HuH-7 (cell line): ENCODE results near the gene ITGAV.

Experiments used
- DNase-seq: peaks from one replicate; pipeline ENCODE4 v3.0.0; 2011; ENCODE audit warnings: low spot score

The ITGAV gene

DNA sequence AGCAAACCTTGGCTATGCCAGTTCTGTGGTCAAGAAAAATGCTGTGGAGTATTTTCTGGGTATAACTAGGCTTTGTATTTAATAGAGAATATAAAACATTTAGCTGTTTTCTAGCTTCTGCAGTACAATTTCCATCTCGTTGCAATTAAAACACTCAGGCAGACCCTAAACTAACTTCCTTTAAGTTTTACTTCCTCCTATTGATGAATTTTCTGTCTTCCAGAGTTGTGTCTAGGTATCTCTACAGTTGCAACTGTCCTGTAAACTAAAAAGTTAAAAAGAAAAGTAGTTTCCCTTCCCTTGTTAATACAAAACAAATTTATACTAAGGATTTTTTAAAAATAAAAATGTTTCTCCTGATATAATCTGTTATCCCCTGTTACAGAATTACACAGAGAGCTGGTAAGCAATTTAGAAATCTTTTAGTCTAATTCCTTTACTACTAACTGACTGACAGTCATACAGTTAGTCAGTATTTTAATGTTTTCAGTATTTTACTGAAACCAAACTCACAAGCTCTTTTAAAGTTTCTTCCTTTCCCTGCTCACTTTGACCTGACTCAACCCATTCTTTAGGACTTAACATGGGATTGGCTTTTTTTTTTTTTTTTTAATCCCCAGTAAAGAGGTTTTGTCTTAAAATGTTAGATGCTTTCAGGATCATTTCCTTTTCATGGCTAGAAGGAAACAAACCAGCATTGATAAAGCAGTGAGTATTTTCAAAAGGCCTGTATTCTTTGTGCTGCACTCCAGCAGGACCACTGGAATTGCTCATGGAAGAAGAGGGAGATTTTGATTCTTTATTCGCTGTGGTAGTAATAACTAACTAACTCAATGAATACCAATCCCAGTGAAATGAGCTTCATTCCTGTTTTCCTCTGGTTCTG, 22.9 kb downstream of the ITGAV start:
- no peak for DNase-seq

DNA sequence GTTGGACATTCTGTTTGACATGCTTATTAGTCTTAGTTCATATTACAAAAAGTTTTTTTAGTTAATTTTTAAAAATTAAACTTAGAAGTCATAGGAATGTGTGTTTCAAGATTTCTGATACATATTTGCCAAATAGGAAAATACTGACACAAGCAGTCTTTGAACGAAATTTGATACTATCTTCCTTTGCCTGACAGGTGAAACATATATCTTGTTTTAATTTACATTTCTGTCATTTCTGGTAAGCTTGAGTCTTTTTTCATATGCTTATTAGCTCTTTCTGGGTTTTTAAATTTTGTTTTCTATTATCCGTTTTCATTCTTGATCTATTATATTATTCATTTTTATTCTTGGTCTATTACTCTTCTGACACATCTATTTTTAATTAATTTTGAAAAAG, 24.5 kb downstream of the ITGAV start:
- no peak for DNase-seq

DNA sequence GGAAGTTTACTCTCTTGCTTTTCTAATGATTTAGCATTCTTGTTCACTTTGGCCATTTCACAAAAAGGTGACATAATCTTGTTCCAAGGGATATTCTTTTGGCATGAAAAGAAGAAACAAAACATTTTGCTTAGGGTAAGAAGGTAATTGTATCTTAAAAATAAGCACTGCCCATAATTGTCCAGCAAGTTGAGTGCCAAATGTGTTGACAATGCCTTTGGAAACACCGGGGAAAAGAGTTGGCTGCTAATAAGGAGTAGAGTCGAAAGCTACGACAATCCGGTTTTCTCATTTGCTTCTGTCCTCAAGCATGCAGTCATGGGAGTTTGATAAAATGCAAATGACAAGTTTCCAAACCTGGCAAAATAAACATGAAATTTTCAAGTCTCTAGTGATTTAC, 27.3 kb downstream of the ITGAV start:
- DNase-seq = no peak

DNA sequence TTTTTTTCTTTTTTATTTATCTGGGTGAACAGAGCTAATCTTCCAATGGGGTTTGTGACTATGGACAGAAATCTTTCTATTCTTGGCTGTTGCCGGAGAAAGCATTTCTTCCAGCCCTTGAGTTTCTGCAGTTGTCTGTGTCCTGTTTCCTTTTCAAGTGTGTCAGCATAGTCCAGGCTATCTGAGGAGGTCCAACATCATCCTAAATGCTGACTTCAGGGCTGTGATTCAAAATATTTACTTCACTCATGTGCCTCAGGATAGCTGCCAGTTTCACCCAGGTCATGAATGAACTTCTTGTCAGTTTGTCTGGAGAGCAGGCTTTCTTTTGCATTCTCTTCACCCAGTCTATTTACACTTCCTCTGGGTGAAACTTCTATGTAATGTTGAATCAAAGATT, 27.9 kb downstream of the ITGAV start:
- DNase-seq = no peak

DNA sequence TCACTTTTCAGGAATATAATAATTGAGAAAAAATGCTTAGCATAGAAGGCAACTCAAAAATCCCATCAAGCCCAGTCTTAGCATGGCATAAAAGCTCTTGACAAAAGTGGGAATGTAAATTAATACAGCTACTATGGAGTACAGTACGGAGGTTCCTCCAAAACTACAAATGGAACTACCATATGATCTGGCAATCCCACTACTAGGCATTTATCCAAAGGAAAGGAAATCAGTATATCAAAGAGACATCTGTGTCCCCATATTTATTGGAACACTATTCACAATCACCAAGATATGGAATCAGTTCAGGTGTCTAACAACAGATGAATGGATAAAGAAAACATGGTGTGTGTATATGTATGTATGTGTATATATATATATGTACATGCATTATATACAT, 28.8 kb downstream of the ITGAV start:
- DNase-seq = no peak

DNA sequence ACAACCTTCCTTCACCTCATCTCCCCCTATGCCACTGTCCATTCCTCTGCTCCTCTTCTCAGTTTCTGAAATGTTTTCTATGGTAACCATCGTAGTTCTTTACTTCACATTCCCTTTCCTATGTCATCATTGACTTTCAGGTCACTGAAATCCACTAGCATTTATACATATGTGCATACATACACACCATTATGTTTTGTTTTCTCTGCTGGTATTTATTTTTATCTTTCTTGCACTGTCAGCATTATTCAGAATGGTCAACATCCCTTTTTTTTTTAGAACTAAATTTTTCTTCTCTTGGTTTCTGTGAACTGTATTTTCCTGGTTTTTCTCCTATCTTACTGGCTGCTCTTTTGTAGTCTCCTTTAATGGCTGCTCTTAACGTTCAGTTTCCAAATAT, 33.2 kb downstream of the ITGAV start:
- DNase-seq = no peak

DNA sequence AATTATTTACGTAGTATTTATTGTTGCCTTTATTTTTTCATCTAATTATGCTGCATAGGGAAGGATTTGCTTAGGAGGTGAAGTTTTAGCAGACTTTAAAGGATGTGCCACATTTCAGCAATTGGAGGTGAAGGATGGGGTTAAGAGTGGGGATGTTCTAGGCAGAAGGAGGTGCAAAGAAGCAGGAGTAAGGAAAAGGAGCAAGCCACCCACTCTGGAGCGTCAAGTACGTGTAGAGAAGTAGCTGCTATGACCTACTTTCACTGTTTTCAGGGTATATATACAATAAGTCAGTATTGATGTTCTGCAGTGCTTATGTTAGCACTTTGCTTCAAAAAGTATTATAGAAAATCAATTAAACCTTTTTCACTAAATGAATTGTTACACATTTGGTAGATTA, 34.4 kb downstream of the ITGAV start:
- DNase-seq = no peak

DNA sequence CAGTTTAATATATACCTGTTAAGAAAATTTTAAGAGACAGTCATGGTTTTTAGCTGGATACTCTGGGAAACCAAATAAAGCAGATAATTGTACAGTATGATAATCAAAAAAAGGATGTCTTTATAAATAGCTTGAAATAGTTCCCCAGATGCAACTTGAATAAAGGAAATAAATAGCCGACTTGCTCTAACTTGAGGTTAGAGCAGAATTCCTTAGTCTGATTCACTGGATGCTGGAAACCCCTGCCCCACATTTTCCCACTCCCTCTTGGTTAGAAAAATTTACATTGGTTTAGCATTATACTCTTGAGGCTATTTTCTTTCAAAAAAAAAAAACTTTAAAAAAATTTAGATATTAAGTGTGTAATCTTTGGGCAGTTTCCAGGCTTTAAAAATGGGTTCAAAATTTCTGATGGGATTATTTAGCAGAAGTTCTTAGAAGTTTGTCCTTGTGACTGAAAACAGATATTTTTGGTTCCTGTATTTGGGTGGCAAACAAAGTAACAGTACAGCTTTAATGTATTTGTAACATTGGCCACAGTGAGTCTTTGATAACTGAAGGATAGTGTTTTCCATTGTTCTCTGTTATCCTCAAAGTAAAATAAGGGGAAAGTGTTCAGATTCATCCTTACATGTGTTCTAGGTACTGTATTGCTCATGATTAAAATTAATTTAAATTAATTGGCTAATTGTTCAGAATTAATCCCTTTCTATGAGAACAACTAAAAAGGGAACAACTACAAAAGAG, 39.6 kb downstream of the ITGAV start:
- DNase-seq = no peak

DNA sequence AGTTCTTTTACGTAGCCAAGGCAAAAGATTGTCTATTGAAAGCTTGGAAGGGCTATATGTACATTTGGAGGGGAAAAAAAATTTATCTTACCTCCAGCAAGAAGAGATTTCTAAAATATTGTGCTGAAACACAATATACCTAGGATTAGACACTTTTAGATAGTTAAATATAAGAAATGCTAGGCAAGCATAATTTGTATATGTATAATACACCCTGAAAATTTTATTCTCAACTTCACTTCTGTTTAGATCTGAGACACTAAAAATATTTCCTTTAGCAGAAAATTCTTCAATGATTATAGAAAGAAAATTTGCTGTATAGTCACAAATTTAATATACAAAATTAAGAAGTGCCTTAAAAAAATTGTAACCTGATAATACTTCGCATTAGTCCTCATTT, 42.6 kb downstream of the ITGAV start:
- DNase-seq = no peak

DNA sequence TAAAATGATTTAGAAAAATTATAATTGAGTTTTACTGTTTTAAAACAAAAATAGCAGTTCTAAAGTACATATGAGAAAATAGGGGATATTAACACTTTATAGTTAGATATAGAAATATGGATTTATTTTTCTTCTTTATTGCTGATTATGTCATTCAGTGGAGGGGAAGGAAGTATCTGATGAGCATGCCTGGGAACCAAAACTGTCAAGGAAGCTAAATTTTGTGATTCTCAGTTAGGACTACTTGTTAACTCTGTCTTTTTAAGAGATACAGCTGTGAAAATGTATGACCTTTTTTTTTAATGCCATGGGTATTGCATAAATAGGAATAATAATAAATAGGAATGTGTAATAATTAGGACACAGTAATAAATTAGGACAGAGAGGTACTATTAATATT, 44.8 kb downstream of the ITGAV start:
- DNase-seq = no peak

DNA sequence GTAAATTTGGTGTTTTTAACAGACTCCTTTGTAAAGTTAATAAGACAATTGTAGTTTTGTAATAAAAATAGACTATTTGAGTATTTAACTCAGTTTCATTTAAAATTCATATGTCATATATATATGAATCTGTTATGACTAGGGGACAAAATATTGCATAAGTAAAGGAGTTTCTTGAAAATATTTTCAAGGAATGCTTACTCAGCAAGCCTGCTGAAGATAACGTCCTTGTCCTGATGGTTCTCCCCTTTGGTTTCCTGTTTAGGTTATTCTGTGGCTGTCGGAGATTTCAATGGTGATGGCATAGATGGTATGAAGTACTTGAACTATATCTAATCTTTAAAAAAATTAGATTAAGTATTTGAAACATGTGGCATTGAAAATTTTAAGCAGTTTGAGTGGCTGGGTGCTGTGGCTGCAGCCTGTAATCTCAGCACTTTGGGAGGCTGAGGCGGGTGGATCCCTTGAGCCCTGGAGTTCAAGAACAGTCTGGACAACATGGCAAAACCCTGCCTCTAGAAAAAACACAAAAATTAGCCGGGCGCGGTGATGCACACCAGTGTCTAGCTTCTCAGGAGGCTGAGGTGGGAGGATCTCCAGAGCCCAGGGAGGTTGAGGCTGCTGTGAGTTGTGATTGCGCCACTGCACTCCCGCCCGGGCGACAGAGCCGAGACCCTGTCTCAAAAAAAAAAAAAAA, 47.1 kb downstream of the ITGAV start:
- no peak for DNase-seq

DNA sequence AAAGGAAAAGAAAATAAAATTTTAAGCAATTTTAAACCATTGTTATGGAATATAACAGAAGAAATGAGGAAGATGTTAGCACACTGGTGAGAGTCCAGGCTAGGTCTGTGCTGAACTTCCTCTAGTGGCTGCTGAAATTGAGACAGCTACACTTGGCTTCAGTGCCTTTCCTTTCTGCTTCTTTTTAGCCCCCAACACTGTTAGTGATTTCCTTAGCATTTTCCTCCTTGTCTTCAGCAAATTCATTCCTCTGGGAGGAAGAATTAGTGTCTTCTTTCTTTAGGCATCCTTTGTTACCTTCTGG, 47.6 kb downstream of the ITGAV start:
- DNase-seq = no peak

DNA sequence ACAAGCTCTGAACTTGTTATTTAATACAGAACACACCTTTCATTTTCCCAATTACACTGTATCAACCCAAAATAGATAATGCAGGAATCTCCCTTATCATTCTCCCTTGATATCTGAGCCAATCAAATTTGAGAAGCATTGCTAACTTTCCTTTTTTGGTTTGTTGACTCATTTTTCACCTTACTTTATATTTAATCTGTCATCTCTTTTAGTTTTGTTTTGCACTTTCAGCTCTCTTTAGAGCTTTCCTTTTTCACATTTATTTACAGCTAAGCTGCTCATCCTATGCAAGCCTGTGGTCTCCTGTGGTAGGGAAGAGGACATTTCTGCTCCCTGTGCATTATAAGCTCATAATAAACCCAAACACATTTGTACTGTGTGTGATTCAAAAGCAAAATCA, 50.1 kb downstream of the ITGAV start:
- no peak for DNase-seq

DNA sequence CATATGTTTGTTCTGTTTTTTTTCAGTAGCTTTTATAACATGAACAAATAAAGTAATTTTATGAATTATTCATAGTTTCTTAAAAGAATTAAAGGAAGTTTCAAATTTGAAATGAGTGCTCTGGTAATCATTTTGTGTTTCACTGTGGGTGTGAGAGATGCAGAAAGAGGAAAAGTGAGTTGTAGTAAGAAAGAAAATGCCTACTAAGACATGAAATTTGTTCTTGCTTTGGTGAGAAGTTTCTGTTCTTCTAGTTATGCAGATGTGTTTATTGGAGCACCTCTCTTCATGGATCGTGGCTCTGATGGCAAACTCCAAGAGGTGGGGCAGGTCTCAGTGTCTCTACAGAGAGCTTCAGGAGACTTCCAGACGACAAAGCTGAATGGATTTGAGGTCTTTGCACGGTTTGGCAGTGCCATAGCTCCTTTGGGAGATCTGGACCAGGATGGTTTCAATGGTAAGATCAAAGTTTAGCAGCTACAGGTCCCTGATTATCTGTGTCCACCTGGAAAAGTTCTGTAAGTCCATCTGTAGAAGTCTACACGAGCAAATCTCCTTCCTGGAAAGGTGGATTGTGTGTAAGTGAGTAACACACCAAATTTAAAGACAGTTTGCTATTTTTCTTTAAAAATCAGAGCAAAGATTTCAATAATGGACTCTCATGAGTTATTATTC, 51.4 kb downstream of the ITGAV start:
- no peak for DNase-seq

DNA sequence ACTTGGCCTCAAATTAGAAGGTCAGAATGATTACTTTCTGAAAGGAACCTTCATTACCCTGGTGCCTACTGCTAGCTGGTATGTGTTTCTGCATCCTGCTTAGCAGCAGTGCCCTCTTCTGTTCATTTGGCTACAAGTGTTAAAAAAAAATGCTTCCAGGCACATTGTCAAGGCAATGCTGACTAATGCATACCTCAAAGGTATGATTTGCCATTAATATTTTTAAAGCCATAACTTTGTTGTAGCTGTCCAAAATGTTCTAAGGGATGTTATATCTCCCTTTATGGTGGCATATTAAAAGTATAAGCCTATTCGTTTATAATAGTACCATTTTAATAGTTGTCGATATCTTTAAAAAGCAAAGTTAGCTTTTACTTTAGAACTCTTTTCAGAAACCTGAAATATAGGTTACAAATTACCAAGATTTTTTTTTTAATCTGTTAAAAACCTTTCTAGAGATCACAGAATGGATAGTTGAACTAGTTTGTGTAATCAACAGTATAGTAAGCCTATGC, 52.0 kb downstream of the ITGAV start:
- peak; percentile 43 for DNase-seq

DNA sequence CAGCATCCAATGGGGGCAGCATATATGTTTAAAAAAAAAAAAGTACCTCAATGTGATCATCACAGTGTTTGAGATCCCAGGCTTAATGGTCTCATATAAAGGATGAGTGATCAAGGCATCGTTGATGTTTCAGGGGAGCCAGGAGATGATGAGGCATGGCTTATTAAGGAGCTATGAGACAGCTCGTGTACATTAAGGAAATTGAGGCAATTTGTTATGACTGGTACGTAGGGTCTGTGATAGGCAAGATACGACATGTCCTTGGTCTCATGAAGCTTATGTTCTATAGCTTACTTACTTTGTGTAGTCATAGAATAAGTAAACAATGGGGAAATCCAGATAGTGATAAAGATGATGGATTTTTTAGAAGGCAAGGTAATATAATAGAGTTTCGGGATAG, 54.9 kb downstream of the ITGAV start:
- DNase-seq = no peak

DNA sequence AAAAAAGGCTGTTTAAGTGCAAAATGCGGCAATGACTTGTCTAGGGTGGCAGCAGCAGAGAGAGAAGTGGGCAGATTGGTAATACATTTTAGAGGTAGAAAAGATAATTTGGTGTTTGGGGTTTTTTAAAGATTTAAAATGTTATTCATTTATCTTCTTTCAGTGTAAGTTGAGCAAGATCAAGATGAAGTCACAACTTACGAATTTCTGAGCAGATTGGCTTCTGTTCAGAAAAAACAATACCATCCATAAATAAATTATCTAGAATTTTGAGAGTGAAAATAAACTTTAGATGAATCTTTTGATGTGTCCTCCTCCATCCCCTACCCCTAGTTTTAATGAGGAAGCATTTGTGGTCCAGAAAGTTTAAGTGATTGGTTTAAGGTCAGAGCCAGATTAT, 56.1 kb downstream of the ITGAV start:
- DNase-seq = no peak

DNA sequence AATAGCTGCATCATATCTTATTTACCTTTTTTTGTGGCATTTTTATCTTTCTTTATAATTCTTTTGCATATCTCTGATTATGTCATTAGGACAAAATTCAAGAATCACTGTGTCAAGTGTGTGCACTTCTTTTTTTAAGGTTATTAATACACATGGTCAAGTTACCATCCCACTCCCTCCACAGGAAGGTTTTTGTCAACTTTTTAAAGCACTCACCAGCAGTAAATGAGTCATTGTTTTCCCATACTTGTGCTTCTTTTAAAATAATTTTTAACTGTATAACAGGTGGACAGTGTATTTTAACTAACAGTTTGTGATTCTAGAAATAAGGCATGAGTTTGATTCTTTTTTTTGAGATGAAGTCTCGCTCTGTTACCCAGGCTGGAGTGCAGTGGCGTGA, 58.3 kb downstream of the ITGAV start:
- no peak for DNase-seq

DNA sequence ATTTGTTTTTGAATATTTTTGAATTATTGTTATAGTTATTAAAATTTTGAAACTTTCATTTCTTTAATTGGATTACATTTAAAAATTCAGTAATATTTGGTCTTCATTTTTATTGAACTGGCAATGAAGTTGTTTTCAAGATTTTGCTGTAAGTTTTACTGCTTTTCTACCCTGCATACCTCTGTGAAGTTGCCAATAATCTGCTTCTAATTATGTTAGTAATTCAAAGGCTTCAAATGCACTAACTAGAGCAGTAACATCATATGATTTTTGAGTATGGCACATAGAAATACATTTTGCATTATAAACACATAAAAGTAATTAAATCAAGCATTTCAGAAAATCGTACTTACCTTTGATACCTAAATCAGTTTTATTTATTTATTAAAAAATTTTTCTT, 63.7 kb downstream of the ITGAV start:
- DNase-seq = no peak

DNA sequence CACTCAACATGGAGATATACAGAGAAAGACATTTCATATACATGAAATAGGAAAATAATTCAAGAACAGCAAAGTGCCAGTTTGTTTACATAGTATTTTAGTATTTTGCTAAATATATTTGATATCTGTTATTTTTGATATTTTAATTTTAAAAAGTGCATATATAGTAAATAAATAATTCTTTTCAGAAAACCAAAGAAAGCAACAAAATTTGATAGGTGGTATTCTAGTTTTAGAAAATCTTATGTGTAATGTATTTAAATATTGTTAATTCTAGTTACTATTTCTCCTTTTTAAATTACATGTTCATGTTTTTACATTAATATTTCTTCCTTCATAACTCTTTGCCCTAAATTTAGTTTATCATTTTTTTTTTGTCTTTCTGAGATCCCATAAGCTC, 69.5 kb downstream of the ITGAV start:
- DNase-seq = no peak

DNA sequence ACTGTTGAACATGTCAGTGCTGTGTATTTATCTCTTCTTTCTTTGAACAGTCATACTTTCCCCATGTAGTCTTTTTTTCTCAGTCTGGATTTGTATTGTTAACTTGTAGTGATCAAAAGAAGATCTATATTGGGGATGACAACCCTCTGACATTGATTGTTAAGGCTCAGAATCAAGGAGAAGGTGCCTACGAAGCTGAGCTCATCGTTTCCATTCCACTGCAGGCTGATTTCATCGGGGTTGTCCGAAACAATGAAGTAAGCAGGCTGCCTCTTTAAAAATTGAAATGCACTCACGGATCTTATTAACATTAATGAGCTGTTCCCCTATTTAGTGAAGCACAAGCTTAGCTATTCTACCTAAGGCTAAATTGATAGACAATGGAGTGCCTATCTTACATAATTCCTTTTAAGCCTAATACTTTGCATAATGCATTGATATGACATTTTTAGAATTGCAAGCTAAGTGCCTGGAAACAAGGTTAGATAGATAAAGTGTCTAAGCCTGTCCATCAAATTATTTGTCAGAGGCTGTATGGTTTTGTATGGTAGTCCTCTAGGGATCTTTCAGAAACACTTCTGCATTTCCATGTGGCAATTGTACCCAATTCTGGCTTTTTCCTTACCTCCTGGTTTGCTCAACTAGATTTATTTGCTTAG, 74.7 kb downstream of the ITGAV start:
- DNase-seq = no peak

DNA sequence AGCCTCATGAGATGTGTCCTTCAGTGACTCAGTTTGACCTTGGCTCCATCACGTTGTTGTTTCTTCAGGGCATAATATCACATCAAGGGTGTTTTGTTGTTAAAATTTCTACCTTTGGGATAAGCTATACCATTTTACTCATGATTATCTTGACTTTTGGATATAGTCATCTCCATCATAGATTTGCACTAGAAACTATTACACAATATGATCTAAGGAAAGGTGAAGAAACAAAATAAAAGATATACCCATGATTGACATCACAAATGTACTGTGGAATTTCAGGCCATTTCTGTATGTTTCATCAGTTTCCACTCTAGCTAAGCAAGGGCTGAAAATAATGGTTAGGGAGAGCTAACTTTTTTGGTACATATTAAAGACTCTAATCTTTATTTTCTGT, 79.3 kb downstream of the ITGAV start:
- no peak for DNase-seq
